Measurements from ENCODE around the gene OLFML2A. TPM values are rescaled to one million over a fixed set of nuclear protein-coding genes. Genes with fewer than 3 reads are reported as not detected.
A peak's percentile ranks its signal among the peaks of the same experiment; 100 is the strongest.

OLFML2A gene
- total RNA-seq, 1 experiment from 2014 or later, result 5.8 TPM

DNA sequence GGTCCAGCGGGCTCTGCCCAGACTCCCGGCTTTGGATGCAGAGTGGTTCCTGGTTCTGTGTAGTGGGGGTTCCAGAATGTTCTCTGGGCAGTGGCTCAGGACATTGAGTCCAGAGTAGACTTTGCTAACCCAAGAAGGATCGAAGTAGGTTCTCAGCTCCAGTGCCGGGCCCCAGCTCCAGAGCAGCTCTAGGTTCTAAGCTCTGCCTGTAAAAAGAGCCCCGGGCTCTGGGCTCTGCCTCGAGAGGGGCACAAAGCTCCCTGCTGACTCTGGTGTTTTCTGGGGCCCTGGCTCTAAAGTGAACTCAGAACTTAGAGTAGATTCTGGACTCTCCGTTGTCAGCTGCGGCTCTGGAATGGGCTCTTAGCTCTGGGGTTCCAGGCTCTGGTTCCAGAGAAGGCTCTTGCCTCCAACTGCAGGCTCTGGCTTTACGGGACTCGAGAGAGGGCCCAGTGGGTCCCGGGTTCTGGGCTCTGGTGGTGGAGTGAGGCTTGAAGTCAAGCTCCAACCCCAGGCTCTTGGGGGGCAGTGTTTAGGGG, 76.7 kb downstream of the OLFML2A start:
- Histone ChIP-seq H3K9ac (ENCODE audit: extremely low read depth, insufficient read length, low read length) (no peak overlapping the region), H3K27ac (ENCODE audit: insufficient read length, low read depth, low read length) (no peak overlapping the region), H2AK5ac (ENCODE audit: insufficient read length, low read length) (no peak overlapping the region), H4K8ac (replicated peaks; ENCODE audit: insufficient read length, low read depth, low read length) (no peak overlapping the region), H2BK20ac (ENCODE audit: low read depth, low read length, poor library complexity, severe bottlenecking) (no peak overlapping the region), H3K79me2 (ENCODE audit: insufficient read depth, low read length) (no peaks in the 10 kb centered on the region), H3K79me1 (ENCODE audit: insufficient read depth, low read depth, low read length, poor library complexity, severe bottlenecking) (no peaks in the 10 kb centered on the region), H3K4ac (ENCODE audit: low read depth, low read length) (no peak overlapping the region), H3K27me3 (ENCODE audit: insufficient read depth, low read length) (no peaks in the 10 kb centered on the region), H3K4me2 (ENCODE audit: insufficient read depth, insufficient read length, low read length) (peak overlapping the region; percentile 54), H2BK12ac (ENCODE audit: insufficient read length, low read depth, low read length) (no peak overlapping the region), H4K20me1 (ENCODE audit: control insufficient read depth, insufficient read depth, insufficient read length) (no peaks in the 10 kb centered on the region), H3K9me3 (ENCODE audit: control insufficient read depth, low read depth, low read length) (no peaks in the 10 kb centered on the region), H4K5ac (ENCODE audit: insufficient read length, low read depth, low read length) (no peak overlapping the region), H3K18ac (ENCODE audit: insufficient read length, low read depth, low read length) (no peak overlapping the region), H2BK120ac (ENCODE audit: low read depth, low read length, poor library complexity, severe bottlenecking) (no peak overlapping the region), H2BK15ac (ENCODE audit: low read depth, low read length) (no peak overlapping the region), H2AFZ (ENCODE audit: low read length) (no peak overlapping the region), H3T11ph (ENCODE audit: low read length) (no peak overlapping the region), H3K23ac (ENCODE audit: insufficient read length, low read depth, low read length) (no peak overlapping the region), H3K23me2 (ENCODE audit: insufficient read length, low read depth, low read length, poor library complexity, severe bottlenecking) (peaks cover 3% of the 10 kb centered on the region), H3K56ac (ENCODE audit: insufficient read length, low read depth, low read length) (no peak overlapping the region), H2BK5ac (ENCODE audit: insufficient read length, low read length) (no peak overlapping the region), H3K14ac (ENCODE audit: insufficient read depth, low read length) (no peak overlapping the region), H4K91ac (ENCODE audit: insufficient read length, low read depth, low read length) (no peak overlapping the region), H3K4me1 (ENCODE audit: insufficient read depth, low read length) (peaks cover 3% of the 10 kb centered on the region; the same call in 1 of the 2 replicates)
- peaks cover 15 to 21% (median 16%) of the 10 kb centered on the region in 3 experiments; a peak in 6 of 7 replicates for H3K36me3 Mint-ChIP-seq (ENCODE audit: insufficient read depth in 1 of 3, low read depth in 3 of 3)
- TF ChIP-seq, protein P1, sequence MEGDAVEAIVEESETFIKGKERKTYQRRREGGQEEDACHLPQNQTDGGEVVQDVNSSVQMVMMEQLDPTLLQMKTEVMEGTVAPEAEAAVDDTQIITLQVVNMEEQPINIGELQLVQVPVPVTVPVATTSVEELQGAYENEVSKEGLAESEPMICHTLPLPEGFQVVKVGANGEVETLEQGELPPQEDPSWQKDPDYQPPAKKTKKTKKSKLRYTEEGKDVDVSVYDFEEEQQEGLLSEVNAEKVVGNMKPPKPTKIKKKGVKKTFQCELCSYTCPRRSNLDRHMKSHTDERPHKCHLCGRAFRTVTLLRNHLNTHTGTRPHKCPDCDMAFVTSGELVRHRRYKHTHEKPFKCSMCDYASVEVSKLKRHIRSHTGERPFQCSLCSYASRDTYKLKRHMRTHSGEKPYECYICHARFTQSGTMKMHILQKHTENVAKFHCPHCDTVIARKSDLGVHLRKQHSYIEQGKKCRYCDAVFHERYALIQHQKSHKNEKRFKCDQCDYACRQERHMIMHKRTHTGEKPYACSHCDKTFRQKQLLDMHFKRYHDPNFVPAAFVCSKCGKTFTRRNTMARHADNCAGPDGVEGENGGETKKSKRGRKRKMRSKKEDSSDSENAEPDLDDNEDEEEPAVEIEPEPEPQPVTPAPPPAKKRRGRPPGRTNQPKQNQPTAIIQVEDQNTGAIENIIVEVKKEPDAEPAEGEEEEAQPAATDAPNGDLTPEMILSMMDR (conservative IDR thresholded peaks at IDR 0.05), result no peak
- no peak overlapping the region; a peak in 1 of 7 replicates for H3K27ac Mint-ChIP-seq
- H3K4me1 Mint-ChIP-seq, result peaks cover 7 to 15% of the 10 kb centered on the region in 2 experiments
- WGBS (ENCODE audit: extremely low coverage, insufficient read length, low lambda C conversion rate), result no CpG with 5 or more reads among the region's 11 CpGs
- DNase-seq, result no peak
- peak overlapping the region; percentile 67 to 81 for H3K4me3 Mint-ChIP-seq
- H3K27me3 Mint-ChIP-seq (ENCODE audit: low read depth), result no peaks in the 10 kb centered on the region; the same call in 1 of the 2 replicates
- no peaks in the 10 kb centered on the region for H3K9me3 Mint-ChIP-seq
